GM12878 (cell line): ENCODE measurements around the gene SPAG16. TPM values are rescaled to one million over a fixed set of nuclear protein-coding genes. Genes with fewer than 3 reads are reported as not detected.

Source experiments
- CBX5 ChIP-seq: sonication (generic); IDR thresholded peaks from 2 replicates; pipeline ENCODE4 v1.6.1; 2016; ENCODE audit warnings: low read depth, moderate library complexity, mild to moderate bottlenecking, inconsistent platforms
- CEBPB ChIP-seq, 2 experiments: fragments of 150-350 bp in 1 of 2; IDR thresholded peaks; 2 replicates each; pipeline ENCODE4 v1.6.1; 2012 to 2014; ENCODE audit warnings: low read depth in 2 of 2, low read length in 2 of 2, borderline replicate concordance in 1 of 2, inconsistent platforms in 1 of 2
- CHD1 ChIP-seq: IDR thresholded peaks from 2 replicates; pipeline ENCODE4 v1.6.1; 2012; ENCODE audit warnings: low read depth, low read length, improper control_type of control experiment
- ELK1 ChIP-seq: IDR thresholded peaks from 2 replicates; pipeline ENCODE4 v1.6.1; 2012; ENCODE audit warnings: low read depth, low read length, improper control_type of control experiment
- FOS ChIP-seq: IDR thresholded peaks from 3 replicates; pipeline ENCODE4 v1.6.1; 2011; ENCODE audit warnings: borderline replicate concordance; ENCODE audit not compliant: insufficient read length; ENCODE audit errors: extremely low read depth
- GABPA ChIP-seq: IDR thresholded peaks from 2 replicates; pipeline ENCODE4 v1.6.1; 2014; ENCODE audit warnings: antibody characterized with exemption, low read depth, mild to moderate bottlenecking, inconsistent platforms
- KLF5 ChIP-seq: fragments of 450-650 bp; IDR thresholded peaks from 2 replicates; pipeline ENCODE4 v1.6.1; 2014; ENCODE audit warnings: mild to moderate bottlenecking; ENCODE audit not compliant: partially characterized antibody
- MEF2B ChIP-seq: fragments of 450-650 bp; IDR thresholded peaks from 2 replicates; pipeline ENCODE4 v1.6.1; 2018; ENCODE audit warnings: mild to moderate bottlenecking, moderate library complexity; ENCODE audit not compliant: partially characterized antibody, poor library complexity, severe bottlenecking
- NFIC ChIP-seq: IDR thresholded peaks from 2 replicates; pipeline ENCODE4 v1.6.1; 2012; ENCODE audit warnings: low read depth, mild to moderate bottlenecking, inconsistent platforms, low read length, moderate library complexity
- NFYB ChIP-seq: IDR thresholded peaks from 2 replicates; pipeline ENCODE4 v1.6.1; 2011; ENCODE audit warnings: low read depth, mild to moderate bottlenecking, low read length, improper control_type of control experiment, moderate library complexity; ENCODE audit not compliant: insufficient read depth
- NRF1 ChIP-seq: conservative IDR thresholded peaks from 2 replicates; pipeline ENCODE4 v1.6.1; 2011; ENCODE audit warnings: mild to moderate bottlenecking, low read depth, low read length, improper control_type of control experiment
- PBX3 ChIP-seq: IDR thresholded peaks from 2 replicates; pipeline ENCODE4 v1.6.1; 2011; ENCODE audit warnings: mild to moderate bottlenecking, low read depth, low read length, moderate library complexity; ENCODE audit not compliant: insufficient replicate concordance
- POLR2AphosphoS5 ChIP-seq: IDR thresholded peaks from 2 replicates; pipeline ENCODE4 v1.6.1; 2011; ENCODE audit warnings: mild to moderate bottlenecking, low read length, inconsistent platforms
- RAD51 ChIP-seq: fragments of 450-650 bp; IDR thresholded peaks from 2 replicates; pipeline ENCODE4 v1.6.1; 2016; ENCODE audit warnings: moderate library complexity, mild to moderate bottlenecking, inconsistent platforms
- SIN3A ChIP-seq: IDR thresholded peaks from 2 replicates; pipeline ENCODE4 v1.6.1; 2012; ENCODE audit warnings: low read depth, low read length, improper control_type of control experiment
- SPI1 ChIP-seq: IDR thresholded peaks from 2 replicates; pipeline ENCODE4 v1.6.1; 2011; ENCODE audit warnings: low read depth, mild to moderate bottlenecking, low read length, moderate library complexity, borderline replicate concordance; ENCODE audit not compliant: insufficient read depth
- SREBF2 ChIP-seq: IDR thresholded peaks from 2 replicates; pipeline ENCODE4 v1.6.1; 2012; ENCODE audit warnings: mild to moderate bottlenecking, low read length
- STAT1 ChIP-seq: fragments of 450-650 bp; conservative IDR thresholded peaks from 2 replicates; pipeline ENCODE4 v1.6.1; 2014; ENCODE audit warnings: antibody characterized with exemption, mild to moderate bottlenecking
- STAT3 ChIP-seq: IDR thresholded peaks from 2 replicates; pipeline ENCODE4 v1.6.1; 2011; ENCODE audit warnings: low read depth, low read length, improper control_type of control experiment
- SUPT20H ChIP-seq: IDR thresholded peaks from 2 replicates; pipeline ENCODE4 v1.6.1; 2011; ENCODE audit warnings: low read depth, mild to moderate bottlenecking, low read length, moderate library complexity, borderline replicate concordance; ENCODE audit not compliant: control insufficient read depth
- ZNF207 ChIP-seq: fragments of 450-650 bp; IDR thresholded peaks from 2 replicates; pipeline ENCODE4 v1.6.1; 2014; ENCODE audit warnings: antibody characterized with exemption, mild to moderate bottlenecking, borderline replicate concordance
- ZNF384 ChIP-seq: IDR thresholded peaks from 2 replicates; pipeline ENCODE4 v1.6.1; 2012; ENCODE audit warnings: low read depth, mild to moderate bottlenecking, low read length, improper control_type of control experiment, borderline replicate concordance
- ZSCAN29 ChIP-seq: fragments of 450-650 bp; IDR thresholded peaks from 2 replicates; pipeline ENCODE4 v1.6.1; 2017; ENCODE audit warnings: mild to moderate bottlenecking, moderate library complexity
- polyA plus RNA-seq, 11 experiments: library from polyadenylated mRNA; depleted of rRNA in 4 of 11; unstranded in 6 of 11; stranded (reverse) in 5 of 11; fragments of >200 nt; fragmentation: Nextera tagmentation in 4 of 11; fragmentation: Illumina TruSeq in 1 of 11; extraction: Ambion mirVana in 4 of 11; extraction: Trizol in 1 of 11; gene quantifications; 1 replicate in 1 of 11; 2 replicates in 10 of 11; pipeline versions ENCODE4 v1.2.1 to v1.2.3, GENCODE V29; 2011 to 2016; ENCODE audit warnings: inconsistent platforms in 2 of 11, missing spikeins in 2 of 11, low read depth in 1 of 11
- total RNA-seq, 4 experiments: library from RNA; depleted of rRNA in 3 of 4; stranded (reverse); fragments of >200 nt in 3 of 4; fragmentation: Illumina TruSeq in 1 of 4; extraction: Trizol in 1 of 4; gene quantifications; 2 replicates each; pipeline versions ENCODE4 v1.2.1 to v1.2.3, GENCODE V29; 2013 to 2021
- TF ChIP-seq, protein P1 (sequence below): fragments of 450-650 bp; IDR thresholded peaks from 2 replicates; pipeline ENCODE4 v1.6.1; 2017; ENCODE audit warnings: mild to moderate bottlenecking, moderate library complexity
- TF ChIP-seq, protein P2 (sequence below): fragments of 450-650 bp; IDR thresholded peaks from 2 replicates; pipeline ENCODE4 v1.6.1; 2014; ENCODE audit warnings: mild to moderate bottlenecking

SPAG16 gene
- total and polyA plus RNA-seq, 10 of the 15 experiments (the other 5 are each of a cell fraction or from before 2014, with no cell fraction given): 6.0 to 25.0 (median 15.2) TPM

GRCh38 chr2:213733893-213734292, 449.6 kb downstream of the SPAG16 start (continued):
- TF ChIP-seq, protein P1, sequence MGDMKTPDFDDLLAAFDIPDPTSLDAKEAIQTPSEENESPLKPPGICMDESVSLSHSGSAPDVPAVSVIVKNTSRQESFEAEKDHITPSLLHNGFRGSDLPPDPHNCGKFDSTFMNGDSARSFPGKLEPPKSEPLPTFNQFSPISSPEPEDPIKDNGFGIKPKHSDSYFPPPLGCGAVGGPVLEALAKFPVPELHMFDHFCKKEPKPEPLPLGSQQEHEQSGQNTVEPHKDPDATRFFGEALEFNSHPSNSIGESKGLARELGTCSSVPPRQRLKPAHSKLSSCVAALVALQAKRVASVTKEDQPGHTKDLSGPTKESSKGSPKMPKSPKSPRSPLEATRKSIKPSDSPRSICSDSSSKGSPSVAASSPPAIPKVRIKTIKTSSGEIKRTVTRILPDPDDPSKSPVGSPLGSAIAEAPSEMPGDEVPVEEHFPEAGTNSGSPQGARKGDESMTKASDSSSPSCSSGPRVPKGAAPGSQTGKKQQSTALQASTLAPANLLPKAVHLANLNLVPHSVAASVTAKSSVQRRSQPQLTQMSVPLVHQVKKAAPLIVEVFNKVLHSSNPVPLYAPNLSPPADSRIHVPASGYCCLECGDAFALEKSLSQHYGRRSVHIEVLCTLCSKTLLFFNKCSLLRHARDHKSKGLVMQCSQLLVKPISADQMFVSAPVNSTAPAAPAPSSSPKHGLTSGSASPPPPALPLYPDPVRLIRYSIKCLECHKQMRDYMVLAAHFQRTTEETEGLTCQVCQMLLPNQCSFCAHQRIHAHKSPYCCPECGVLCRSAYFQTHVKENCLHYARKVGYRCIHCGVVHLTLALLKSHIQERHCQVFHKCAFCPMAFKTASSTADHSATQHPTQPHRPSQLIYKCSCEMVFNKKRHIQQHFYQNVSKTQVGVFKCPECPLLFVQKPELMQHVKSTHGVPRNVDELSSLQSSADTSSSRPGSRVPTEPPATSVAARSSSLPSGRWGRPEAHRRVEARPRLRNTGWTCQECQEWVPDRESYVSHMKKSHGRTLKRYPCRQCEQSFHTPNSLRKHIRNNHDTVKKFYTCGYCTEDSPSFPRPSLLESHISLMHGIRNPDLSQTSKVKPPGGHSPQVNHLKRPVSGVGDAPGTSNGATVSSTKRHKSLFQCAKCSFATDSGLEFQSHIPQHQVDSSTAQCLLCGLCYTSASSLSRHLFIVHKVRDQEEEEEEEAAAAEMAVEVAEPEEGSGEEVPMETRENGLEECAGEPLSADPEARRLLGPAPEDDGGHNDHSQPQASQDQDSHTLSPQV: no peak
- TF ChIP-seq, protein P2, sequence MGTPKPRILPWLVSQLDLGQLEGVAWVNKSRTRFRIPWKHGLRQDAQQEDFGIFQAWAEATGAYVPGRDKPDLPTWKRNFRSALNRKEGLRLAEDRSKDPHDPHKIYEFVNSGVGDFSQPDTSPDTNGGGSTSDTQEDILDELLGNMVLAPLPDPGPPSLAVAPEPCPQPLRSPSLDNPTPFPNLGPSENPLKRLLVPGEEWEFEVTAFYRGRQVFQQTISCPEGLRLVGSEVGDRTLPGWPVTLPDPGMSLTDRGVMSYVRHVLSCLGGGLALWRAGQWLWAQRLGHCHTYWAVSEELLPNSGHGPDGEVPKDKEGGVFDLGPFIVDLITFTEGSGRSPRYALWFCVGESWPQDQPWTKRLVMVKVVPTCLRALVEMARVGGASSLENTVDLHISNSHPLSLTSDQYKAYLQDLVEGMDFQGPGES: no peak
- TF ChIP-seq NFIC (peak; percentile 66; the same call in 1 of the 2 replicates), ELK1 (no peak), STAT3 (no peak), MEF2B (peak; percentile 85), SUPT20H (no peak), PBX3 (peak; percentile 61), POLR2AphosphoS5 (no peak), FOS (no peak), NFYB (no peak), KLF5 (no peak), SREBF2 (no peak), CEBPB (IDR thresholded peaks at IDR 0.05; ENCODE audit: borderline replicate concordance in 1 of 2, low read depth in 2 of 2, low read length in 2 of 2) (no peak), ZNF207 (0 out of 2 replicates have a peak, but pooled peaks have one; percentile 38), CBX5 (0 out of 2 replicates have a peak, but pooled peaks have one; percentile 65), STAT1 (no peak), ZSCAN29 (no peak), ZNF384 (no peak), GABPA (no peak), NRF1 (no peak), SIN3A (no peak), RAD51 (no peak), CHD1 (no peak), SPI1 (no peak)
